Measurements from ENCODE around the gene EIF4E3. TPM values are rescaled to one million over a fixed set of nuclear protein-coding genes. Genes with fewer than 3 reads are reported as not detected.

EIF4E3 gene
- total and polyA plus RNA-seq, 2 of the 13 experiments (the other 11 are each of a cell fraction or from before 2014, with no cell fraction given): 0.07 to 0.15 TPM

GRCh38 chr3:71672807-71673206, 52.4 kb downstream of the EIF4E3 start (continued):
- TF ChIP-seq SALL1 (CRISPR knock-in tag; IDR thresholded peaks at IDR 0.05) (no peak), KLF16 (CRISPR knock-in tag; IDR thresholded peaks at IDR 0.05) (no peak), MEIS1 (CRISPR knock-in tag; IDR thresholded peaks at IDR 0.05; ENCODE audit: borderline replicate concordance) (no peak)

- ChIA-PET CTCF (ENCODE audit: low intra/inter-chr PET ratio, low total read pairs) (no interaction called here), POLR2A (no interaction called here)
- in situ Hi-C loops (cut with HindIII; ENCODE audit: extremely low pct_ligation_motif_present, low pct_unique_long_range_greater_than_20kb): no loop called here
- H3K79me2 ChIP-seq (ENCODE audit: insufficient read depth, low read length): no peaks in the 10 kb centered on the region
- no TSS peak for BruUV-seq (replicated peaks)
- 33% methylated on average over 9 of the region's 9 CpGs for WGBS (ENCODE audit: low lambda C conversion rate)
- no peak overlapping the region for H3K4me2 ChIP-seq (ENCODE audit: low read depth, low read length)
- H3K9ac ChIP-seq (ENCODE audit: insufficient read depth, low read depth, low read length): no peak overlapping the region
- DNase-seq (ENCODE audit: low spot score) (no peak), ATAC-seq (no peak), FAIRE-seq (no peak)
- H3K4me3 ChIP-seq (replicated peaks in 1 of 3; ENCODE audit: insufficient read depth in 1 of 3, low read depth in 2 of 3, low read length in 3 of 3): no peak overlapping the region
- H3K9me3 ChIP-seq (ENCODE audit: low read length): no peaks in the 10 kb centered on the region
- intact Hi-C loops (cut with micrococcal nuclease; ENCODE audit: unreplicated experiment): no loop called here
- H3K27ac ChIP-seq (ENCODE audit: extremely low read length, insufficient read depth, low read length): no peak overlapping the region
- no peaks in the 10 kb centered on the region for H3K4me1 ChIP-seq (ENCODE audit: insufficient read depth, low read length)
- H3K27me3 ChIP-seq (ENCODE audit: control insufficient read depth in 1 of 2, insufficient read depth in 2 of 2, low read length in 2 of 2): peaks cover 0 to 21% of the 10 kb centered on the region in 2 experiments; a peak in 1 of 5 replicates
- H4K20me1 ChIP-seq (ENCODE audit: insufficient read depth, low read length): no peaks in the 10 kb centered on the region
- no peaks in the 10 kb centered on the region for H3K36me3 ChIP-seq (replicated peaks in 1 of 2; ENCODE audit: control insufficient read depth in 1 of 2, insufficient read depth in 2 of 2, low read length in 2 of 2)
- no peak overlapping the region for H2AFZ ChIP-seq (ENCODE audit: low read length)
- TF ChIP-seq ZBTB49 (CRISPR knock-in tag; IDR thresholded peaks at IDR 0.05; ENCODE audit: borderline replicate concordance): no peak
- no peak for TF ChIP-seq ZNF737 (CRISPR knock-in tag; IDR thresholded peaks at IDR 0.05; ENCODE audit: borderline replicate concordance)
- no peak for TF ChIP-seq FOXJ3 (CRISPR knock-in tag; IDR thresholded peaks at IDR 0.05; ENCODE audit: borderline replicate concordance)
- TF ChIP-seq PLRG1 (conservative IDR thresholded peaks at IDR 0.05): no peak
- TF ChIP-seq ZIK1 (CRISPR knock-in tag; IDR thresholded peaks at IDR 0.05; ENCODE audit: borderline replicate concordance, low read depth): no peak
- TF ChIP-seq RARG (CRISPR knock-in tag; IDR thresholded peaks at IDR 0.05; ENCODE audit: low read depth): no peak
- TF ChIP-seq YEATS4 (CRISPR knock-in tag; IDR thresholded peaks at IDR 0.05; ENCODE audit: borderline replicate concordance): no peak
- no peak for TF ChIP-seq ZNF430 (CRISPR knock-in tag; IDR thresholded peaks at IDR 0.05)
- TF ChIP-seq ZBTB7B (CRISPR knock-in tag; IDR thresholded peaks at IDR 0.05): no peak
- TF ChIP-seq ZBED4 (CRISPR knock-in tag; IDR thresholded peaks at IDR 0.05; ENCODE audit: borderline replicate concordance): no peak
- TF ChIP-seq ZFAT (CRISPR knock-in tag; conservative IDR thresholded peaks at IDR 0.05): no peak
- TF ChIP-seq ZNF446 (CRISPR knock-in tag; IDR thresholded peaks at IDR 0.05): no peak
- TF ChIP-seq ZZZ3 (CRISPR knock-in tag; IDR thresholded peaks at IDR 0.05; ENCODE audit: borderline replicate concordance): no peak
- TF ChIP-seq ARID2 (CRISPR knock-in tag; IDR thresholded peaks at IDR 0.05; ENCODE audit: borderline replicate concordance): no peak
- no peak for TF ChIP-seq RFX5 (IDR thresholded peaks at IDR 0.05; ENCODE audit: low read depth, low read length)
- no peak for TF ChIP-seq ZEB1 (IDR thresholded peaks at IDR 0.05; ENCODE audit: insufficient replicate concordance, low read depth)
- no peak for TF ChIP-seq ZSCAN25 (CRISPR knock-in tag; IDR thresholded peaks at IDR 0.05)
These were observed 52.9 kb downstream of the EIF4E3 start for GRCh38 chr3:71672340-71672739.

Data from HepG2 (cell line).